HG03095 (cell line): Measurements from ENCODE around the gene POLK.
"Not testable (repeated sequence)": the region's sequence is repeated elsewhere in the genome, so short reads cannot be mapped to it uniquely, and the experiment has no call there.

Source experiments
- ATAC-seq: cut with Tn5 transposase; IDR thresholded peaks from one replicate; pipeline ENCODE4 v1.9.1; 2021; ENCODE audit warnings: moderate library complexity; ENCODE audit not compliant: unreplicated experiment

Gene POLK

DNA sequence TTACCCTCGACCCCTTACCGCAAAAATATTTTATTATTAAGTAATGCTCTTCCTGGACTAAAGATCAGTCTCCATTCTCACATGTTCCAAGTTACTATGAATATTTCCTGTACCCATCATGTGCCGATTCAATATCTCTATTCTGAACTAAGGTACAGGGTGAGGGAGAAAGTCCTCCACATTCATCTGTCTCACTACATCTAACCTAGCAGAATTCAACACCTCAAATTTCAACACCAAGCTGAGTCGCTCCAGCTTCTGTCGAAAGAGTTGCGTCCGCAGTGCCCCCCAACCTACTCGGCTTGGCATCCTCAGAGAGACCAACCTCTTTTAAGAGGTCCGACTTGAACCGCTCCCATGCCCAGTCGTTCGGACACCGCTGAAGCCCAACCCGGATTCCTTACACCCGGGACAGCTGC, 1.3 kb upstream of the POLK start:
- ATAC-seq: peak; percentile 4

DNA sequence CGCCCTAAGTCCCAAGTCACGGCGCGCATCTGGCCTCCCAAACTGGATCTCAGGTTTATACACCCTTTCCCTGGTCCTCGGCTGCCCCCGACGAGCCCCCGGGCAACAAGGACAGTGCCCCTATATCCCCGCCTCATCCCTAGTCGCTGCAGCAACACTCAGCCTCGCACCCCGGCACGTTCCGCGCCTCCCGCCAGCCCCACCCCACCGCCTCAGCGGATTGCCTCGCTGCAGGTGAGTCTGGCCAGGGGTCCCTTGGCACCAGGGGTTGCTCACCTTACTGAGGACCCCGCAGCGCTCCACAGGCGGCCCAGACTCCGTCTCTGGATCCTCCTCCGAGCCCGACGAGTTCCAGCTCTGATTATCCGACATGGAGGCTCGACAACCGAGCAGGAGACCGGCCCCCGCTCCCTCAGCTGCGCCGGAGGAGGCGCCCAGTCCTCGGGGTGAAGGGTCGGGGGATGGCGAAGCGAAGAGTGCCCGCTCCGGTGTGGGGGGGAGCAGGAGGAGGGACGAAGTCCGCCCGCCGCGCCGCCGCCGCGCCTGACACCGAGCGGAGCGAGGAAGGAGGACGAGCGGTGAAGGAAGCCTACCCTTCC, 756 bp upstream of the POLK start:
- ATAC-seq: peak; percentile 25

DNA sequence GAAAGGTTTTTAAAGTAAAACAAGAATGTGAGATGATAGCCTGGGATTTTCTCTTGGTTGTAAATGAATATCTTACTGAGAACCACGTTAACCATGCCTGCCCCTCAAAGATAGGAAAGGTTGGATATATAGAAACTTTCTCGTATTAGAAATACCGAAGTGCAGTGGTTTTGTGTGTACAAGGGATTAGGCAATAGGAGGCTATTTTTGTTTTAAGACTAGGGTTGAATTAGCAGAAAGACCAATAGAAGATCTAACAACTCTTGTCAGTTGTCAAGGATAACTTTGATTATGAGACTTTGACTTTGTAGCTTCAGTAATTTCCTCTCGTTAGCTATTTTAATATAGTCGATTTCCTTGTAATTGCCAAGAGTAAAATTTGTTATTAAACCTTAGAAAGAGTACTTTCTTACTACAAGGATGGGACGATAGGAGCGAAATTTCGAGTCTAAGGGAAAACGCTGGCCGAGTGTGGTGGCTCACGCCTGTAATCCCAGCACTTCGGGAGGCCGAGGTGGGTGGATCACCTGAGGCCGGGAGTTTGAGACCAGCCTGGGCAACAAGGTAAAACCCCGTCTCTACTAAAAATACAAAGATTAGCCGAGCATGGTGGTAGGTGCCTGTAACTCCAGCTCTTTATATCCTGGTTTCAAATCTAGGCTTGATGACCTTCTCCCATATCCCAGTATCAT, 838 bp downstream of the POLK start:
- no peak for ATAC-seq

DNA sequence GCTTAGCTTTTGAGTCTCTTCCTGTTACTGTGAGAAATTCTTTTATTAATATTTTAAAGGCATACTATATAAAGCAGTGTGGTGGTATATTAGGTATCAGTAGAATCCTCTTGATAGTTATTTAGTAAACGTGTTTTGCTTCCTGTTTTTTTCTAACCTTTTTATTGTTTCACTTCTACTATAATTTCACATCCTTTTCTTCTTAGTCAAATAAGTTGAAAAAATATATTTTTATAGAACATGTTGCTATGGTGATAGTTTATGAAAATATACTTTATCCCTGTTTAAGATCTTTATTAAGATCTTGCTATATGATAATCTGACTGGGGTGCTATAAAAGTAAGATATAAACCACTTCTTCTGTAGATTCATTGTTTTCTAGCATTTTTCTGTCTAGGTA, 2.1 kb downstream of the POLK start:
- no peak for ATAC-seq

DNA sequence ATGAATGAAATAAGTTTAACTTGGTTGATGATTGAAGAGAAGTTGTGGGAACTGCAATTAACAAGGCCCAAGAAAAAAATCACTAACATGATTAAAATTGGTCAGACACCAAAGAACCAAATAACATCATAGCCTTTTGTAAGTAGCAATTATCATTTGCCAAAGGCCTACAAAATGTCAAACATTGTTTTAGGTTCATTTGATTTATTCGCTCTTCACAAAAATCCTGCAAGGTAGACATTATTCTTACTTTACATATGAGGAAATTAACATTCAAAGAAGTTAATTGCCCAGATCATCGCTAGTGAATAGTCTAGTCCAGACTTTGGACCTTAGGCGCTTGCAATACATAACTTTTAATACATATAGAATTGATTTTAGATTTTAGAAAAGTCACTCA, 2.6 kb downstream of the POLK start:
- no peak for ATAC-seq

DNA sequence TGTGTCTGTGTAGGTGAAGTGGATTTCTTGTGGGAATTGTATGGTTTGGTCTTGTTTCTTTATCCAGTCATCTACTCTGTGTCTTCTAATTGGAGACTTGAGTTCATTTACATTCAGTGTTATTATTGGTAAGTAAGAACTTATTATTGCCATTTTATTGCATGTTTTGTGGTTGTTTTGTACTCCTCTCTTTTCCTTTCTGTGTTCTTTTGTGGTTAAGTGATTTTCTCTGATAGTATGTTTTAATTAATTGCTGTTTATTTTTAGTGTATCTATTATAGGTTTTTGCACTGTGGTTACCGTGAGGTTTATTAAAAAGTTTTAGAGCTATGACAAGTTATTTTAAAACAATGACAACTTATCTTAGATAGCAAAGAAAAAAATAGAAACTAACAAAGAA, 8.1 kb downstream of the POLK start:
- no peak for ATAC-seq

DNA sequence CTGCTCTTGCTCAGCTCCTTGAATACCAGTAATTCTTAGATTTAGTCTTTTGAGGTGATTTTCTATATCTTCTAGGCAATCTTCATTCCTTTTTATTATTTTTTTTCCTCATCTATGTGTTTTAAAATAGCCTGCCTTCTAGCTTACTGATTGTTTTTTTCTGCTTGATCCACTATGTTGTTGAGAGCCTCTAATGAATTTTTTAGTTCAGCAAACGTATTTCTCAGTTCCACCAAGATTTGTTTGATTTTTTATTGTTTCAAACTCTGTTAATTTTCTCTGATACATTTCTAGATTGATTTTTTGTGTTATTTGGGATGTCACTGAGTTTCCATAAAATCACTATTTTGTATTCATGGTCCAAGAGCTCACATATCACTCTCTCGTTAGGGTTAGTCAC, 9.5 kb downstream of the POLK start:
- no peak for ATAC-seq

DNA sequence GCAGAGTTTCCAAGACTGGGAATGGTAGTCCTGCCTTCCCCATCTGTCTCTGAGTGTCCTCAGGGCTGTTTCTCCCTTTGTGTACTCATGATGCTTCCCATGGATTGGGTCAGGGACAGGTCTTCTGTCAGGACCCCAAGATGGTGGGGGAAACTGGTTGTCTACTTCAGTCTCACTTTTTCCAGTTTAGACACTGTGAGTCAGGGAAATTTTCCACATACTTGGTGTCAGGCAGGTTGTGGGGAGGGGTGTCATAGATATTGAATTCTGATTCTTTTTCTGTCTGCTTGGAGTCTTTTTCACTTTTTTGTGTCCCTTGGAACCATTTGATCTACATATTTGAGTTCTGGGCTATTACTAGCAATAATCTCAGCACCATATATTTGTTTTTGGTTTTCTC, 10.3 kb downstream of the POLK start:
- no peak for ATAC-seq

DNA sequence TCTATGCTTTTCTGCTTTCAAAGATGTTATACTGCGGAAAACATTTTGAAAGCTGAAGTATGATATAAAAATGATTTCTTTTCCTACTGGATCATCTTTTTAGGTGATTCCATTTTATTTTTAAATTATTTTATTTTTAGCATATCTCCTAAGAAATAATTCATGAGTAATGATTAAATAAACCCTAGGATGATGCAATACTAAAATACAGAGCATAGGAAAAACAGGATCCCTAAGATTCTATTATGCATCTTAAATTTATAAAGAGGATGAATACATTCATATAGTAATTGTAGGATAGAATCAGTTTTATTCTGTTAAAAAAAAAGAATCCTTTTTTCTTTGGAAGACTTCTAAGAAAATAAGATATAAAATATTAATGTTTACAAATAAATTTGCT, 10.9 kb downstream of the POLK start:
- ATAC-seq: no peak

DNA sequence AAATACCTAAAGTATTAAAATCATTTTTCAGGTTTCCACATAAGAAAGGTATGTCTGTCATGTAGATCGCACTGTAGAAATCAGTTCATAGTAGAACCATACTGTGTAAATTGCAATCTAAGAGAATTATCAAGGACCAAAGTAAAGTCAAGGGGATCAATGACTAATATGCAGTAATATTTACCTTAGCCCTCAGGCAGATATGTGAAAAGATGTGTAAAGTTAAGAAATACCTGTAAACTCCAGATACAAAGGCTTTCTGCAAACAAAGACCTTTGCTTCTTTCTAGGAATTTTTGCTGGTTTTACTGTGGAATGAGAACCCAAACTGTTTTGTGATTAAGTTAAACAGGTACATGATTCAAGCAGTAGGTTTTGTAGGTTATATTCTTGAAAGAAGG, 11.6 kb downstream of the POLK start:
- no peak for ATAC-seq

DNA sequence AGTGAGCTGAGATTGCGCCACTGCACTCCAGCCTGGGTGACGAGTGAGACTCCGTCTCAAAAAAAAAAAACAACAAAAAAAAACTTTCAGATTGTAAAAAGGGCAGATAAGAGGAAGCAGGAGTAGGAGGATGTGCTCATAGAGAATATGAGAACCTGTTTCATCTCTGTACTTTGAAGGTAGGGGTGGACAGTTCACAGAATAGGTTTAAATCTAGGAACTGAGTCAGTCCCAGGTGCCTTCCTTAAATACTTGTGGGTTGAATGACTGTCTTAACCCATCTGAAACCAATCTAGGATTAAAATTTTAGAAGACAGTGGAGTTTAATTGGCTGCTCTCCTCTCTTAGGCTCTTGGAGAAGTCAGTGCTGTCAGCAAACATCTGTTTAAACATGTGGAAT, 12.4 kb downstream of the POLK start:
- ATAC-seq: peak; percentile 95

DNA sequence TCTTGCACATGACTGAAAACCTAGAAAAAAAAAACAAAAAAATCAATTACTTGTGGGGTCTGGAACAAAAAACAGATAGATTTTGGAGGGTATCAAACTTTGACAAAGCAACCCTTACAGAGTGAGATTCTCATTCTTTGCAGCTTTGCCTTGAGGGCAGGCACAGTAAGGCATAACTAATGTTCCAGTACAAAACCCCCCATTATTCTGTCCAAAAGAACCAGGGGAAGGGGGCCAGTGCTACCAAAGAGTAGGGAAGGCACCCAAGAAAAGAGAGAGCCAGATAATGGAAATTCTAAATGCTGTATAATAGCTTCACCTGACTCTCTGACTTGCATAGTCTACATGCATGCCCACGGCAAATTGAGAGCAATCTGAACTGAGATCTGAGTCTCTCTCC, 12.9 kb downstream of the POLK start:
- ATAC-seq: no peak

DNA sequence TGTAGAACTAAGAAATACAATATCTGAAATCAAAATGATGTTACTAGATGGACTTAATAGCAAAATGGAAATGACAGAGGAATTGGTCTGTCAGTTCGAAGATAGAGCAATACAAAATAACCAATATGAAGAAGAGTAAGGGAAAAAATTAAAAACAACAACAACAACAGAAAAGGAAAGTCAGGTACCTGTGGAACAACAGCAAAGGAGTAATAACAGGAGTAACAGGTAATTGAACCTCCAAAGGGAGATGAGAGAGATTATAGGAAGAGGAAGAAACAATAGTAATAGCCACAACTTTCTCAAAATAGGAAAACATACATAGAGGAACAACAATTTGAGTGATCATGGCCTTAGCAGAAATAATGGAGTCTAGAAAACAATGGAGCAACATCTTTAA, 13.7 kb downstream of the POLK start:
- ATAC-seq: no peak

DNA sequence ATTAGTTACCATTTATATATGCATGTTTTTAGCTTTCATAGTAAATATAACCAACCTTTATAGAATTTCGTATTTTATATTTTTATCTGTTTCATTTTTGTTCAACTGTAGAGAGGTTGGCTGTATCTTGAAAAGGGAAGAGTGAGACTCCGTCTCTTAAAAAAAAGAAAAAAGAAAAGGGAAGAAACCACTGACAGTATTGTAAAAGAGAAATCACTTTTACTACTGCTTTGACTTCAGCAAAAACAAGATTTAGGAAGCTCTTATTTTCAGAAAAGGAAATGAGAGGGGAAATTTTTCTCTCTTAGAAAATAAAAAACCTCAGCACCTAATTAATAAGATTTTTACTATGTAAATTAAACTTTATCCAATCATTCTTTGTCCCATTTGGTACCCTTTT, 14.4 kb downstream of the POLK start:
- no peak for ATAC-seq

DNA sequence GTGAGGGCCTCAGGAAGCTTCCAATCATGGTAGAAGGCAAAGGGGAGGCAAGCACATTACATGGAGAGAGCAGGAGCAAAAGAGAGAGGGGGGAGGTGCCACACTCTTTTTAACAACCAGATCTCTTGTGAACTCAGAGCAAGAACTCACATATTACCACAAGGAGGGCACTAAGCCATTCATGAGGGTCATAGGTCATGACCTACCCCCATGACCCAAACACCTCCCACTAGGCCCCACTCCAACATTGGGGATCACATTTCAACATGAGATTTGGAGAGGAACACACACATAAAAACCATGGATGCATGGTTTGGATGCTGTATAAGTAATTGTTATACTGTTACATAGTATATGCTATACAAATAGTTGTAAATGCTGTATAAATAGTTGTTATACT, 17.5 kb downstream of the POLK start:
- no peak for ATAC-seq

DNA sequence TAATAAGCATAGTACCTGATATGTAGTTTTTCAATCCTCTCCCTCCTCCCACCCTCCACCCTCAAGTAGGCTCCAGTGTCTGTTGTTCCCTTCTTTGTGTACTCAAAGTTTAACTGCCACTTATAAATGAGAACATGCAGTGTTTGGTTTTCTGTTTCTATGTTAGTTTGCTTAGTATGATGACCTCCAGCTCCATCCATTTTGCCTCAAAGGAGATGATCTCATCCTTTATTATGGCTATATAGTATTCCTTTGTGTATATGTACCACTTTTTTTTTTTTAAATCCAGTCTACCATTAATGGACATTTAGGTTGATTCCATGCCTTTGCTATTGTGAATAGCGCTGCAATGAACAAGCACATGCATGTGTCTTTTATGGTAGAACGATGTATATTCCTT, 20.5 kb downstream of the POLK start:
- ATAC-seq: no peak

DNA sequence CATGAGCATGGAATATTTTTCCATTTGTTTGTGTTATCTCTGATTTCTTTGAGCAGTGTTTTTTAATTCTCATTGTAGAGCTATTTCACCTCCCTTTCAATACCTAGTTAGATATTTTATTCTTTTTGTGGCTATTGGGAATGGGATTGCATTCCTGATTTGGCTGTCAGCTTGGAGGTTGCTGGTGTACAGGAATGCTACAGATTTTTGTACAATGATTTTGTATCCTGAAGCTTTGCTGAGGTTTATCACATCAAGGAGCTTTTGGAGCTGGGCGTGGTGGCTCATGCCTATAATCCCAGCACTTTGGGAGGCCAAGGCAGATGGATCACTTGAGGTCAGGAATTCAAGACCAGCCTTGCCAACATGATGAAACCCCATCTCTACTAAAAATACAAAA, 22.0 kb downstream of the POLK start:
- not testable (repeated sequence) for ATAC-seq

DNA sequence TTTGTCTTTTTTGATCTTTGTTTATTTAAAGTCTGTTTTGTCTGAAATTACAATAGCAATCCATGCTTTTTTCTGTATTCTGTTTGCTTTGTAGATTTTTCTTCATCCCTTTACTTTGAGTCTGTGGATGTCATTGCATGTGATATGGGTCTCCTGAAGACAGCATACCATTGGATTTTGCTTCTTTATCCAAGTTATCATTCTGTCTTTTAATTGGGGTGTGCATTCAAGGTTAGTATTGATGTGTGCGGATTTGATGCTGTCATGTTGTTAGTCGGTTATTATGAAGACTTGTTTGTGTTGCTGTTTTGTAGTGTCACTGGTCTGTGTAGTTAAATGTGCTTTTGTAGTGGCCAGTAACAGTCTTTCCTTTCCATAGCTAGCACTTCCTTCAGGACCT, 23.0 kb downstream of the POLK start:
- no peak for ATAC-seq

DNA sequence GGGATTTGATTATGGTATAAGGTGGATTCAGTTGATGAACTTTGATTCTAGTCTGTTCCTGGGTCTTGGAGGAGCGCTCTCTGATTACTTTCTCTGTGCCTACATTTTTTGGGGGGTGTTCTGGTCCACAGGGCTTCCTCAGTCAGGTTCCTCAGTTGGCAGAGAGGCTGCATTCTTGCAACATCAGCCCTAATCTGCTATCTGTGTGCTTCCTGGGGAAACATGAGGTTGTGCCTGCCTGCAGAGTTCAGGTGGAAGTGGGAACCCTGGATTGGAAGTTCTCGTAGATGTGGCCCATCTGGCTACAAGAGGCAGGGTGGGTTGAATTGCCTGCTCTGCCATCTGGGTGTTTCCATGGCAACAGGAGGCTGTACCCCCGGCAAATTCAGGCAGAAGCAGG, 24.5 kb downstream of the POLK start:
- ATAC-seq: no peak

DNA sequence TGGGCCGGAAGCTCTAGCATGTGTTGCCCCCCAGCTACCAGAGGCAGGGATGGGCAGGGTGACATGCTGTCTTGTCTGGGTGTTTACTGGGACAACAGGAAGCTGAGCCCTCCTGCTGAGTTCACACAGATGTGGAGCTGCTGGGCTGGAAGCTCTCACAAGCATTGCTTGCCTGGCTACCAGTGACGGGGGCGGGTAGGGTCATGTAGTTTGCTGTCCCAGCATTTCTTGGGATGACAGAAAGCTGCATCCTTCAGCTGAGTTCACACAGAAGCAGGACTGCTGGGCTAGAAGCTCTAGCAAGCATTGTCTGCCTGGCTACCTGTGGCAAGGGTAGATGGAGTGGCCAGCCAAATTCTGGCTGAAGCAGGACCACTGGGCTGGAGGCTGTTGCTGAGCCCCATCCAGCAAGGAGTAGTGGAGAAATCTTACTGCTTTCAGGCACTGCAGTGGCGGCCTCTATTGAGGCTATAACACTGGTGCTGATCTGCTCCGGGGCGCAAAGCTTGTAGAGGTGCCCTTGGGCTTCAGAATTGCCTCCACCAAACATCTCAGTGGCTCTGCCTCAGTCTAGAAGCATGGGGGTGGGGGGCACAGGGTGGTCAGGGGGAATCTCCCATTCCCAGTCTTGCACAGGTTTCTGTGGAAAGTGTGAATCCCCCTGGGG, 25.1 kb downstream of the POLK start:
- ATAC-seq: no peak

DNA sequence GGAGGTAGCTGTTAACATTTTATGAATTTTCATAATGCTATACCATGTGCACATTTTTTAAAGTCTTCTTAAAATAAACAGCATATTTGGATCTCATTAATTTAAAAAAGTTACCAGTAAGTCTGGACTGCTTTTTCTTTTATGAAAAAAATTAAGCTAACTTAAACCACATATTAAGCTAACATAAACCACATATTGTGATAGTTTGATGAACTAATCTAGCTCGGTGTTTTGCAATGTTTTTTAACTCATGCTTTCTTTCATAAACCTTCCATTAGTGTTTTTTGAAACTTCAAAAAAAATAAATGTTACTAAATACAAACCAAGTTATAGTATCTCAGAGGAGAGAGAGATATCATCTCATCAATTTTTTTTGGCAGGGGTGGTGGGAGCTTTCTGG, 26.5 kb downstream of the POLK start:
- ATAC-seq: no peak

DNA sequence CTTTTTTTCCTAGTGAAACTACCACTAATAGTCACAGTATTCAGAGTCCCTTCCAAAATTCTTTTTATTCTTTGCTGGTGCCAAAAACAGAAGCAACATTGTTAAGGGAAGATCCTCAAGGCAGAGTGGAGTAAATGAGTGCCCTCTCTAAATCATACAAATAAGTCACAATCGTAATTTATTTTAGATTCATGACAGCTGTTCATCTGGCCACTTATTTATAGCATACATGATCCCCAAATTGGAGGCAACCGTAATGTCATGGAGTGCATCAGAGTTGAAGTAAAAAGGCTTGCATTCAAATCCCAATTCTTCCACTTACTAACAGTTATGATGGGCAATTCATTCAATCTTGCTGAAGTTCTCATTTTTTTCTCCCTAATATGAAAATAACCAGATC, 33.4 kb downstream of the POLK start:
- no peak for ATAC-seq

DNA sequence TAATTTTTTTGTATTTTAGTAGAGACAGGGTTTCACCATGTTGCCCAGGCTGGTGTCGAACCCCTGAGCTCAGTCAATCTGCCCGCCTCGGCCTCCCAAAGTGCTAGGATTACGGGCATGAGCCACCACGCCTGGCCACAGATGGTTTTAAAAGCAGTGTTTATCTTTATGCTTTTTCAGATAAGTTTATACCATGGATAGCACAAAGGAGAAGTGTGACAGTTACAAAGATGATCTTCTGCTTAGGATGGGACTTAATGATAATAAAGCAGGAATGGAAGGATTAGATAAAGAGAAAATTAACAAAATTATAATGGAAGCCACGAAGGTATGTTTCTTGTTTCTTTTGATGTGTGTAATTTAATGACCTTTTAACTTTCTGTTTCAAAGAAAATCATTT, 35.1 kb downstream of the POLK start:
- no peak for ATAC-seq
